HEK293 (cell line): ENCODE results near the gene CCNA2.

Source experiments
- CTCF ChIA-PET: fragments of 350-600 bp; formaldehyde crosslinking; extraction: SDS; loops from one replicate; lab custom pipeline; 2021; ENCODE audit warnings: antibody characterized with exemption; lab: Yijun Ruan, JAX
- POLR2A ChIA-PET: fragments of 300-600 bp; formaldehyde crosslinking; extraction: SDS; loops from one replicate; lab custom pipeline; 2020; ENCODE audit warnings: antibody characterized with exemption, inconsistent platforms; lab: Yijun Ruan, JAX
- H3K27ac ChIP-seq: fragments of 200-500 bp; sonication (Bioruptor generic); 2 replicates; pipeline ENCODE4 v1.5.1; 2014; ENCODE audit warnings: low read depth, low read length, control low read depth, inconsistent platforms; ENCODE audit errors: extremely low read depth
- H3K36me3 ChIP-seq, 2 experiments: fragments of 200-500 bp in 1 of 2; sonication (Bioruptor generic) in 1 of 2; 1 replicate in 1 of 2; 2 replicates in 1 of 2; pipeline ENCODE4 v1.5.1; 2014 to 2017; ENCODE audit warnings: inconsistent platforms in 2 of 2, low read length in 2 of 2; ENCODE audit not compliant: control insufficient read depth in 2 of 2, insufficient read depth in 1 of 2
- H3K4me1 ChIP-seq: fragments of 200-500 bp; sonication (Bioruptor generic); 2 replicates; pipeline ENCODE4 v1.5.1; 2014; ENCODE audit warnings: mild to moderate bottlenecking, low read length, inconsistent platforms; ENCODE audit not compliant: control insufficient read depth, insufficient read depth
- H3K4me3 ChIP-seq: 2 replicates; pipeline ENCODE4 v1.5.1; 2011; ENCODE audit warnings: low read depth, mild to moderate bottlenecking, control low read depth, low read length, moderate library complexity
- H3K9me3 ChIP-seq: fragments of 200-500 bp; sonication (Bioruptor generic); 2 replicates; pipeline ENCODE4 v1.5.1; 2014; ENCODE audit warnings: low read depth, low read length, inconsistent platforms; ENCODE audit not compliant: control insufficient read depth, insufficient read depth
- BCL11B ChIP-seq: fragments of 450-650 bp; formaldehyde crosslinking; IDR thresholded peaks from 2 replicates; pipeline ENCODE4 v1.5.1; 2016; ENCODE audit warnings: low read depth, missing biosample characterization, missing genetic modification characterization
- GLI4 ChIP-seq: fragments of 450-650 bp; formaldehyde crosslinking; IDR thresholded peaks from 2 replicates; pipeline ENCODE4 v1.5.1; 2016; ENCODE audit warnings: missing biosample characterization, missing genetic modification characterization
- KLF16 ChIP-seq: fragments of 450-650 bp; formaldehyde crosslinking; IDR thresholded peaks from 2 replicates; pipeline ENCODE4 v1.5.1; 2017; ENCODE audit warnings: missing biosample characterization, missing genetic modification characterization
- OVOL3 ChIP-seq: fragments of 450-650 bp; formaldehyde crosslinking; IDR thresholded peaks from 2 replicates; pipeline ENCODE4 v1.5.1; 2016; ENCODE audit warnings: missing biosample characterization, missing genetic modification characterization
- PRDM1 ChIP-seq: fragments of 450-650 bp; formaldehyde crosslinking; IDR thresholded peaks from 2 replicates; pipeline ENCODE4; 2016; ENCODE audit warnings: missing biosample characterization, missing genetic modification characterization
- SP7 ChIP-seq: fragments of 450-650 bp; formaldehyde crosslinking; IDR thresholded peaks from 2 replicates; pipeline ENCODE4 v1.5.1; 2016; ENCODE audit warnings: missing biosample characterization, missing genetic modification characterization
- YY2 ChIP-seq: fragments of 450-650 bp; formaldehyde crosslinking; IDR thresholded peaks from 2 replicates; pipeline ENCODE4 v1.5.1; 2016; ENCODE audit warnings: missing biosample characterization, missing genetic modification characterization
- ZBTB1 ChIP-seq: fragments of 450-650 bp; formaldehyde crosslinking; IDR thresholded peaks from 2 replicates; pipeline ENCODE4 v1.5.1; 2016; ENCODE audit warnings: missing biosample characterization, missing genetic modification characterization
- ZBTB20 ChIP-seq: fragments of 450-650 bp; formaldehyde crosslinking; IDR thresholded peaks from 2 replicates; pipeline ENCODE4 v1.5.1; 2016; ENCODE audit warnings: missing biosample characterization, missing genetic modification characterization
- ZFP69B ChIP-seq: fragments of 450-650 bp; formaldehyde crosslinking; IDR thresholded peaks from 2 replicates; pipeline ENCODE4 v1.5.1; 2016; ENCODE audit warnings: missing biosample characterization, missing genetic modification characterization
- ZNF133 ChIP-seq: fragments of 450-650 bp; formaldehyde crosslinking; IDR thresholded peaks from 2 replicates; pipeline ENCODE4 v1.5.1; 2016; ENCODE audit warnings: missing biosample characterization, missing genetic modification characterization
- ZNF174 ChIP-seq: fragments of 450-650 bp; formaldehyde crosslinking; IDR thresholded peaks from 2 replicates; pipeline ENCODE4 v1.5.0; 2017; ENCODE audit warnings: missing biosample characterization, mild to moderate bottlenecking, missing genetic modification characterization
- ZNF221 ChIP-seq: fragments of 450-650 bp; formaldehyde crosslinking; IDR thresholded peaks from 2 replicates; pipeline ENCODE4 v1.5.1; 2017; ENCODE audit warnings: missing biosample characterization, missing genetic modification characterization, borderline replicate concordance
- ZNF274 ChIP-seq, 2 experiments: fragments of 200-500 bp in 1 of 2; fragments of 450-650 bp in 1 of 2; sonication (Bioruptor generic) in 1 of 2; formaldehyde crosslinking in 1 of 2; IDR thresholded peaks; 2 replicates each; pipeline versions ENCODE4 v1.5.1 to v1.6.1; 2014 to 2016; ENCODE audit warnings: borderline replicate concordance in 1 of 2, inconsistent platforms in 1 of 2, low read length in 1 of 2, missing biosample characterization in 1 of 2, missing genetic modification characterization in 1 of 2
- ZNF366 ChIP-seq: fragments of 450-650 bp; formaldehyde crosslinking; conservative IDR thresholded peaks from 2 replicates; pipeline ENCODE4 v1.5.1; 2016; ENCODE audit warnings: missing biosample characterization, missing genetic modification characterization
- ZNF37A ChIP-seq: fragments of 450-650 bp; IDR thresholded peaks from 2 replicates; pipeline ENCODE4 v1.5.1; 2018; ENCODE audit warnings: missing biosample characterization, missing genetic modification characterization
- ZNF501 ChIP-seq: fragments of 450-650 bp; formaldehyde crosslinking; IDR thresholded peaks from 2 replicates; pipeline ENCODE4 v1.5.1; 2016; ENCODE audit warnings: missing biosample characterization, missing genetic modification characterization
- ZNF549 ChIP-seq: fragments of 450-650 bp; IDR thresholded peaks from 2 replicates; pipeline ENCODE4 v1.5.1; 2018; ENCODE audit warnings: missing biosample characterization, missing genetic modification characterization, mild to moderate bottlenecking, inconsistent platforms, moderate library complexity
- ZNF639 ChIP-seq: fragments of 450-650 bp; formaldehyde crosslinking; IDR thresholded peaks from 2 replicates; pipeline ENCODE4 v1.5.1; 2016; ENCODE audit warnings: missing biosample characterization, missing genetic modification characterization
- ZNF660 ChIP-seq: fragments of 450-650 bp; IDR thresholded peaks from 2 replicates; pipeline ENCODE4 v1.5.1; 2018; ENCODE audit warnings: missing biosample characterization, mild to moderate bottlenecking, missing genetic modification characterization
- ZNF664 ChIP-seq: fragments of 450-650 bp; formaldehyde crosslinking; IDR thresholded peaks from 2 replicates; pipeline ENCODE4 v1.5.1; 2016; ENCODE audit warnings: missing biosample characterization, missing genetic modification characterization
- ZNF701 ChIP-seq: fragments of 450-650 bp; formaldehyde crosslinking; IDR thresholded peaks from 2 replicates; pipeline ENCODE4 v1.5.1; 2016; ENCODE audit warnings: missing biosample characterization, missing genetic modification characterization
- TF ChIP-seq, protein P1 (sequence below): fragments of 450-650 bp; formaldehyde crosslinking; IDR thresholded peaks from 2 replicates; pipeline ENCODE4 v1.5.1; 2016; ENCODE audit warnings: missing biosample characterization, missing genetic modification characterization
- TF ChIP-seq, protein P2 (sequence below): fragments of 450-650 bp; formaldehyde crosslinking; IDR thresholded peaks from 2 replicates; pipeline ENCODE4 v1.5.1; 2017; ENCODE audit warnings: missing biosample characterization, missing genetic modification characterization

Gene CCNA2

GRCh38 chr4:121811122-121811521 is 12.6 kb downstream of the CCNA2 start:
- no peaks in the 10 kb centered on the region for H3K9me3 ChIP-seq
- H3K4me3 ChIP-seq = no peak overlapping the region
- H3K27ac ChIP-seq = no peak overlapping the region
- peaks cover 52 to 96% of the 10 kb centered on the region in 2 experiments for H3K36me3 ChIP-seq
- CTCF ChIA-PET = no interaction called here
- H3K4me1 ChIP-seq = no peaks in the 10 kb centered on the region
- TF ChIP-seq PRDM1 = no peak
- TF ChIP-seq BCL11B (tag by site-specific recombination) = no peak
- TF ChIP-seq ZBTB1 = no peak
- TF ChIP-seq ZNF639 = no peak
- no peak for TF ChIP-seq SP7 (tag by site-specific recombination)
- no peak for TF ChIP-seq ZNF274 (IDR thresholded peaks at IDR 0.05; ENCODE audit: low read length)
- TF ChIP-seq ZNF274 (tag by site-specific recombination; IDR thresholded peaks at IDR 0.05; ENCODE audit: borderline replicate concordance) = no peak
- no peak for TF ChIP-seq YY2
- TF ChIP-seq ZBTB20 (tag by site-specific recombination) = no peak
- no peak for TF ChIP-seq ZNF366 (tag by site-specific recombination)
- TF ChIP-seq, all 188 proteins: peak for 0
- POLR2A ChIA-PET = no interaction called here

- H3K36me3 ChIP-seq = peaks cover 43 to 92% of the 10 kb centered on the region in 2 experiments
- POLR2A ChIA-PET = interaction anchor here (0.7 kb wide), 1 partner anchor 239 kb away, joined by 4 read pairs; no protein-coding TSS in a partner anchor
- CTCF ChIA-PET = interaction anchor here (0.7 kb wide), 2 partner anchors 19 to 122 kb away, joined by 3 to 7 read pairs; no protein-coding TSS in a partner anchor
These were observed 17.3 kb downstream of the CCNA2 start for GRCh38 chr4:121806411-121806810.

GRCh38 chr4:121801715-121802075 is 22.0 kb downstream of the CCNA2 start:
- TF ChIP-seq, protein P1, sequence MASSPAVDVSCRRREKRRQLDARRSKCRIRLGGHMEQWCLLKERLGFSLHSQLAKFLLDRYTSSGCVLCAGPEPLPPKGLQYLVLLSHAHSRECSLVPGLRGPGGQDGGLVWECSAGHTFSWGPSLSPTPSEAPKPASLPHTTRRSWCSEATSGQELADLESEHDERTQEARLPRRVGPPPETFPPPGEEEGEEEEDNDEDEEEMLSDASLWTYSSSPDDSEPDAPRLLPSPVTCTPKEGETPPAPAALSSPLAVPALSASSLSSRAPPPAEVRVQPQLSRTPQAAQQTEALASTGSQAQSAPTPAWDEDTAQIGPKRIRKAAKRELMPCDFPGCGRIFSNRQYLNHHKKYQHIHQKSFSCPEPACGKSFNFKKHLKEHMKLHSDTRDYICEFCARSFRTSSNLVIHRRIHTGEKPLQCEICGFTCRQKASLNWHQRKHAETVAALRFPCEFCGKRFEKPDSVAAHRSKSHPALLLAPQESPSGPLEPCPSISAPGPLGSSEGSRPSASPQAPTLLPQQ (tag by site-specific recombination) = no peak
- TF ChIP-seq ZNF664 (tag by site-specific recombination) (peak; percentile 100), ZBTB20 (tag by site-specific recombination) (0 out of 2 replicates have a peak, but pooled peaks have one; percentile 4)
- POLR2A ChIA-PET = interaction anchor here (1.0 kb wide), 1 partner anchor 12 kb away, joined by 3 read pairs; no protein-coding TSS in a partner anchor

More at GRCh38 chr4:121806411-121806810, 17.3 kb downstream of the CCNA2 start:
- Histone ChIP-seq H3K27ac (no peak overlapping the region), H3K4me3 (no peak overlapping the region), H3K9me3 (no peaks in the 10 kb centered on the region), H3K4me1 (no peaks in the 10 kb centered on the region)
- TF ChIP-seq ZNF133 (tag by site-specific recombination) = no peak
- no peak for TF ChIP-seq ZNF660 (tag by site-specific recombination)
- no peak for TF ChIP-seq GLI4 (tag by site-specific recombination)
- TF ChIP-seq ZNF501 (tag by site-specific recombination) = no peak
- no peak for TF ChIP-seq ZNF549 (tag by site-specific recombination)
- TF ChIP-seq ZNF174 (tag by site-specific recombination) = no peak
- TF ChIP-seq ZNF366 (tag by site-specific recombination) = no peak
- TF ChIP-seq, protein P2, sequence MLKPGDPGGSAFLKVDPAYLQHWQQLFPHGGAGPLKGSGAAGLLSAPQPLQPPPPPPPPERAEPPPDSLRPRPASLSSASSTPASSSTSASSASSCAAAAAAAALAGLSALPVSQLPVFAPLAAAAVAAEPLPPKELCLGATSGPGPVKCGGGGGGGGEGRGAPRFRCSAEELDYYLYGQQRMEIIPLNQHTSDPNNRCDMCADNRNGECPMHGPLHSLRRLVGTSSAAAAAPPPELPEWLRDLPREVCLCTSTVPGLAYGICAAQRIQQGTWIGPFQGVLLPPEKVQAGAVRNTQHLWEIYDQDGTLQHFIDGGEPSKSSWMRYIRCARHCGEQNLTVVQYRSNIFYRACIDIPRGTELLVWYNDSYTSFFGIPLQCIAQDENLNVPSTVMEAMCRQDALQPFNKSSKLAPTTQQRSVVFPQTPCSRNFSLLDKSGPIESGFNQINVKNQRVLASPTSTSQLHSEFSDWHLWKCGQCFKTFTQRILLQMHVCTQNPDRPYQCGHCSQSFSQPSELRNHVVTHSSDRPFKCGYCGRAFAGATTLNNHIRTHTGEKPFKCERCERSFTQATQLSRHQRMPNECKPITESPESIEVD (tag by site-specific recombination) = no peak
- no peak for TF ChIP-seq ZNF221 (tag by site-specific recombination)
- TF ChIP-seq ZFP69B (tag by site-specific recombination) = no peak
- no peak for TF ChIP-seq OVOL3
- no peak for TF ChIP-seq KLF16 (tag by site-specific recombination)
- no peak for TF ChIP-seq ZNF37A
- no peak for TF ChIP-seq ZNF701 (tag by site-specific recombination)

More at GRCh38 chr4:121801715-121802075, 22.0 kb downstream of the CCNA2 start:
- H3K4me3 ChIP-seq = peak overlapping the region; percentile 98
- H3K9me3 ChIP-seq = no peaks in the 10 kb centered on the region
- CTCF ChIA-PET = no interaction called here
- no peaks in the 10 kb centered on the region for H3K4me1 ChIP-seq
- peak overlapping the region; percentile 55; the same call in 1 of the 2 replicates for H3K27ac ChIP-seq
- peaks cover 23 to 46% of the 10 kb centered on the region in 2 experiments for H3K36me3 ChIP-seq
